Duodenal mucosa (tissue), 2 donors: Measurements from ENCODE around the gene PAEP.

Experiments used
- H3K27ac ChIP-seq: one replicate; pipeline ENCODE4 v1.7.0; 2013; ENCODE audit warnings: low read depth, low read length
- H3K27me3 ChIP-seq, 2 donors: one replicate each; pipeline ENCODE4 v1.7.0; 2013; ENCODE audit warnings: low read length in 2 of 2, control low read depth in 1 of 2; ENCODE audit not compliant: insufficient read depth in 2 of 2, control insufficient read depth in 1 of 2
- H3K36me3 ChIP-seq, 2 donors: one replicate each; pipeline ENCODE4 v1.7.0; 2013; ENCODE audit warnings: low read length in 2 of 2, control low read depth in 1 of 2; ENCODE audit not compliant: insufficient read depth in 2 of 2, control insufficient read depth in 1 of 2
- H3K4me1 ChIP-seq, 2 donors: one replicate each; pipeline ENCODE4 v1.7.0; 2013; ENCODE audit warnings: low read length in 2 of 2, control low read depth in 1 of 2; ENCODE audit not compliant: insufficient read depth in 2 of 2, control insufficient read depth in 1 of 2
- H3K4me3 ChIP-seq, 2 donors: one replicate each; pipeline ENCODE4 v1.7.0; 2013; ENCODE audit warnings: low read length in 2 of 2, low read depth in 1 of 2
- H3K9ac ChIP-seq, 2 donors: one replicate each; pipeline ENCODE4 v1.7.0; 2013; ENCODE audit warnings: low read length in 2 of 2, low read depth in 1 of 2
- H3K9me3 ChIP-seq, 2 donors: one replicate each; pipeline ENCODE4 v1.7.0; 2013; ENCODE audit warnings: low read length in 2 of 2, control low read depth in 1 of 2; ENCODE audit not compliant: control insufficient read depth in 1 of 2

The PAEP gene

GRCh38 chr9:135551456-135551855, 10.1 kb upstream of the PAEP start:
- Histone ChIP-seq H3K4me3 (no peak overlapping the region), H3K9ac (no peak overlapping the region), H3K4me1 (no peaks in the 10 kb centered on the region), H3K36me3 (no peaks in the 10 kb centered on the region), H3K9me3 (no peaks in the 10 kb centered on the region), H3K27ac (no peak overlapping the region), H3K27me3 (no peaks in the 10 kb centered on the region)

- no peaks in the 10 kb centered on the region for H3K36me3 ChIP-seq
- no peaks in the 10 kb centered on the region for H3K9me3 ChIP-seq
- no peaks in the 10 kb centered on the region for H3K4me1 ChIP-seq
- no peak overlapping the region for H3K9ac ChIP-seq
- H3K27ac ChIP-seq: no peak overlapping the region
- no peak overlapping the region for H3K4me3 ChIP-seq
- no peaks in the 10 kb centered on the region for H3K27me3 ChIP-seq
Observed at GRCh38 chr9:135552021-135552697, 9.4 kb upstream of the PAEP start.

GRCh38 chr9:135552698-135553171, 8.8 kb upstream of the PAEP start:
- H3K9me3 ChIP-seq: no peaks in the 10 kb centered on the region
- H3K4me3 ChIP-seq: no peak overlapping the region
- H3K27me3 ChIP-seq: no peaks in the 10 kb centered on the region
- no peaks in the 10 kb centered on the region for H3K36me3 ChIP-seq
- no peak overlapping the region for H3K27ac ChIP-seq
- no peaks in the 10 kb centered on the region for H3K4me1 ChIP-seq
- no peak overlapping the region for H3K9ac ChIP-seq

- H3K4me3 ChIP-seq: no peak overlapping the region
- no peaks in the 10 kb centered on the region for H3K9me3 ChIP-seq
- no peaks in the 10 kb centered on the region for H3K27me3 ChIP-seq
- H3K36me3 ChIP-seq: no peaks in the 10 kb centered on the region
- no peak overlapping the region for H3K9ac ChIP-seq
- no peak overlapping the region for H3K27ac ChIP-seq
- H3K4me1 ChIP-seq: no peaks in the 10 kb centered on the region
Observed at GRCh38 chr9:135554718-135555117, 6.8 kb upstream of the PAEP start.

GRCh38 chr9:135555203-135555602, 6.4 kb upstream of the PAEP start:
- no peak overlapping the region for H3K9ac ChIP-seq
- H3K27me3 ChIP-seq: no peaks in the 10 kb centered on the region

GRCh38 chr9:135555910-135556309, 5.6 kb upstream of the PAEP start:
- Histone ChIP-seq H3K9ac (no peak overlapping the region), H3K4me3 (no peak overlapping the region), H3K36me3 (no peaks in the 10 kb centered on the region), H3K27me3 (no peaks in the 10 kb centered on the region), H3K27ac (no peak overlapping the region), H3K9me3 (no peaks in the 10 kb centered on the region), H3K4me1 (no peaks in the 10 kb centered on the region)

More at GRCh38 chr9:135555203-135555602, 6.4 kb upstream of the PAEP start:
- H3K27ac ChIP-seq: no peak overlapping the region
- H3K9me3 ChIP-seq: no peaks in the 10 kb centered on the region
- no peaks in the 10 kb centered on the region for H3K4me1 ChIP-seq
- H3K4me3 ChIP-seq: no peak overlapping the region
- H3K36me3 ChIP-seq: no peaks in the 10 kb centered on the region

GRCh38 chr9:135559606-135560005, 1.9 kb upstream of the PAEP start:
- H3K4me3 ChIP-seq: no peak overlapping the region
- no peaks in the 10 kb centered on the region for H3K27me3 ChIP-seq
- H3K9me3 ChIP-seq: no peaks in the 10 kb centered on the region
- no peaks in the 10 kb centered on the region for H3K36me3 ChIP-seq
- no peak overlapping the region for H3K9ac ChIP-seq
- no peak overlapping the region for H3K27ac ChIP-seq
- no peaks in the 10 kb centered on the region for H3K4me1 ChIP-seq

- Histone ChIP-seq H3K9ac (no peak overlapping the region), H3K4me1 (no peaks in the 10 kb centered on the region), H3K27me3 (no peaks in the 10 kb centered on the region), H3K27ac (no peak overlapping the region), H3K9me3 (no peaks in the 10 kb centered on the region), H3K36me3 (no peaks in the 10 kb centered on the region), H3K4me3 (no peak overlapping the region)
Observed at GRCh38 chr9:135562235-135562745, 734 bp downstream of the PAEP start.

- Histone ChIP-seq H3K27me3 (no peaks in the 10 kb centered on the region), H3K9ac (no peak overlapping the region), H3K27ac (no peak overlapping the region), H3K4me1 (no peaks in the 10 kb centered on the region), H3K9me3 (no peaks in the 10 kb centered on the region), H3K36me3 (no peaks in the 10 kb centered on the region), H3K4me3 (no peak overlapping the region)
Observed at GRCh38 chr9:135563039-135563476, 1.5 kb downstream of the PAEP start.

- Histone ChIP-seq H3K4me1 (no peaks in the 10 kb centered on the region), H3K4me3 (no peak overlapping the region), H3K9ac (no peak overlapping the region), H3K36me3 (no peaks in the 10 kb centered on the region), H3K27me3 (no peaks in the 10 kb centered on the region), H3K9me3 (no peaks in the 10 kb centered on the region), H3K27ac (no peak overlapping the region)
Observed at GRCh38 chr9:135563858-135564257, 2.3 kb downstream of the PAEP start.
